ENCODE measurements around the gene RPL29.

- TF ChIP-seq EP300 (IDR thresholded peaks at IDR 0.05) (no peak), POLR2AphosphoS5 (IDR thresholded peaks at IDR 0.05) (no peak)
Observed at GRCh38 chr3:51966922-51967383, 28.7 kb downstream of the RPL29 start.

All from sigmoid colon (tissue), 4 donors.